ENCODE measurements around the gene CPEB3. TPM values are rescaled to one million over a fixed set of nuclear protein-coding genes. Genes with fewer than 3 reads are reported as not detected.

CPEB3 gene
- total and polyA plus RNA-seq, 9 of the 15 experiments (the other 6 are each of a cell fraction or from before 2014, with no cell fraction given) = 0.15 to 1.2 (median 0.51) TPM

GRCh38 chr10:92304061-92304460 lies 13.2 kb upstream of the CPEB3 start:
- Histone ChIP-seq H3K27me3 (ENCODE audit: control insufficient read depth in 2 of 2, insufficient read depth in 2 of 2, low read length in 2 of 2) (no peaks in the 10 kb centered on the region), H2AFZ (ENCODE audit: low read depth, low read length) (no peak overlapping the region), H3K79me2 (ENCODE audit: control insufficient read depth, insufficient read depth, low read length) (peaks cover 60% of the 10 kb centered on the region), H3K27ac (ENCODE audit: extremely low read depth, low read depth, low read length) (no peak overlapping the region), H3K9ac (ENCODE audit: insufficient read depth in 1 of 2, low read depth in 2 of 2, low read length in 2 of 2) (no peak overlapping the region), H3K4me1 (replicated peaks in 1 of 2; ENCODE audit: control insufficient read depth in 2 of 2, insufficient read depth in 2 of 2, low read length in 2 of 2) (no peaks in the 10 kb centered on the region), H3K9me1 (ENCODE audit: control insufficient read depth, insufficient read depth, low read length) (no peaks in the 10 kb centered on the region), H3K4me3 (no peak overlapping the region), H3K36me3 (ENCODE audit: control insufficient read depth, insufficient read depth, low read length) (peaks cover 7% of the 10 kb centered on the region; the same call in 1 of the 3 replicates), H3K9me3 (replicated peaks; ENCODE audit: control insufficient read depth, insufficient read depth, low read depth, low read length) (no peaks in the 10 kb centered on the region), H3K4me2 (ENCODE audit: insufficient read depth, low read length) (no peak overlapping the region), H4K20me1 (replicated peaks; ENCODE audit: control insufficient read depth, insufficient read depth, low read length) (0 out of 2 replicates have a peak, but pooled peaks cover 5% of the 10 kb centered on the region)
- no peak for FAIRE-seq
- DNase-seq (ENCODE audit: extremely low read depth in 1 of 4, low spot score in 3 of 4) = no peak
- CTCF ChIA-PET (ENCODE audit: low intra/inter-chr PET ratio) = no interaction called here
- in situ Hi-C loops (cut with MboI) = no loop called here
- POLR2A ChIA-PET = interaction anchor here (0.6 to 1.3 kb wide), 2 partner anchors 10 to 53 kb away, joined by 3 to 6 read pairs; no protein-coding TSS in a partner anchor
- TF ChIP-seq CHCHD3 (CRISPR knock-in tag; IDR thresholded peaks at IDR 0.05) (no peak), KDM4B (IDR thresholded peaks at IDR 0.05; ENCODE audit: borderline replicate concordance in 2 of 2, low read depth in 1 of 2) (no peak), NBN (IDR thresholded peaks at IDR 0.05; ENCODE audit: low read depth) (no peak), LCOR (CRISPR knock-in tag; IDR thresholded peaks at IDR 0.05) (no peak), ZBTB49 (CRISPR knock-in tag; IDR thresholded peaks at IDR 0.05; ENCODE audit: borderline replicate concordance) (no peak), ZNF121 (CRISPR knock-in tag; conservative IDR thresholded peaks at IDR 0.05) (no peak), PREB (CRISPR knock-in tag; IDR thresholded peaks at IDR 0.05) (no peak)
- ATAC-seq = no peak
- intact Hi-C loops (cut with micrococcal nuclease) = no loop called here
- no TSS peak for BruUV-seq (replicated peaks)
- WGBS (ENCODE audit: insufficient coverage, low coverage, missing lambda C conversion rate) = 100% methylated on average over 1 of the region's 1 CpG

All from K562 (cell line).